HepG2 (cell line): ENCODE results near the gene PDGFA. TPM values are rescaled to one million over a fixed set of nuclear protein-coding genes. Genes with fewer than 3 reads are reported as not detected.

Experiments used
- ATAC-seq: fragments of 200-7000 bp; cut with Tn5 transposase; 3 replicates; pipeline ENCODE4 v1.9.1; 2020; ENCODE audit warnings: mild to moderate bottlenecking, moderate library complexity
- BruUV-seq: library from RNA; stranded (reverse); fragments of 400-500 nt; replicated peaks from 2 replicates; lab custom pipeline; 2021; lab: Mats Ljungman, UMichigan
- CTCF ChIA-PET: fragments of 300-600 bp; formaldehyde crosslinking; extraction: SDS; loops from one replicate; lab custom pipeline; 2021; ENCODE audit warnings: low total read pairs, inconsistent platforms, low intra/inter-chr PET ratio; lab: Yijun Ruan, JAX
- POLR2A ChIA-PET: fragments of 350-600 bp; sonication (Branson Sonifier 250); formaldehyde crosslinking; loops from one replicate; lab custom pipeline; 2020; ENCODE audit warnings: antibody characterized with exemption, inconsistent platforms; lab: Yijun Ruan, JAX
- DNase-seq: peaks from one replicate; pipeline ENCODE4 v3.0.0-alpha.2; 2015; ENCODE audit warnings: low spot score
- FAIRE-seq: peaks from 3 replicates; lab custom pipeline; 2011; peaks lifted over from hg19 to GRCh38; lab: Jason Lieb, UNC
- H2AFZ ChIP-seq: one replicate; pipeline ENCODE4 v1.6.1; 2011; ENCODE audit warnings: low read length, inconsistent platforms
- H3K27ac ChIP-seq: fragments of 300-600 bp; 3 replicates; pipeline ENCODE4 v1.8.0; 2011; ENCODE audit warnings: mixed run types, mild to moderate bottlenecking, mixed read lengths, low read length, inconsistent platforms; ENCODE audit not compliant: insufficient read depth; ENCODE audit errors: extremely low read length
- H3K27me3 ChIP-seq, 2 experiments: fragments of 200-600 bp in 1 of 2; 2 replicates in 1 of 2; 3 replicates in 1 of 2; pipeline versions ENCODE4 v1.6.0 to v1.8.0; 2011; ENCODE audit warnings: low read length in 2 of 2, mild to moderate bottlenecking in 2 of 2, moderate library complexity in 2 of 2, inconsistent platforms in 1 of 2; ENCODE audit not compliant: insufficient read depth in 2 of 2, control insufficient read depth in 1 of 2
- H3K36me3 ChIP-seq, 2 experiments: fragments of 200-600 bp in 1 of 2; replicated peaks in 1 of 2; 2 replicates in 1 of 2; 3 replicates in 1 of 2; pipeline versions ENCODE4 v1.5.1 to v1.8.0; 2011; ENCODE audit warnings: low read length in 2 of 2, inconsistent platforms in 1 of 2; ENCODE audit not compliant: insufficient read depth in 2 of 2, control insufficient read depth in 1 of 2
- H3K4me1 ChIP-seq: 2 replicates; pipeline ENCODE4 v1.5.1; 2012; ENCODE audit warnings: low read length, inconsistent platforms; ENCODE audit not compliant: insufficient read depth
- H3K4me2 ChIP-seq: 2 replicates; pipeline ENCODE4 v1.6.0; 2011; ENCODE audit warnings: low read depth, low read length, inconsistent platforms
- H3K4me3 ChIP-seq, 3 experiments: fragments of 200-600 bp in 1 of 3; sonication (generic), shearing (Covaris generic) in 1 of 3; replicated peaks in 1 of 3; 2 replicates each; pipeline ENCODE4 v1.5.1; 2011 to 2016; ENCODE audit warnings: low read length in 3 of 3, inconsistent platforms in 2 of 3, low read depth in 2 of 3, mild to moderate bottlenecking in 2 of 3, control low read depth in 1 of 3, mixed read lengths in 1 of 3; ENCODE audit not compliant: insufficient read depth in 1 of 3
- H3K79me2 ChIP-seq: one replicate; pipeline ENCODE4 v1.6.1; 2011; ENCODE audit warnings: low read length, inconsistent platforms; ENCODE audit not compliant: insufficient read depth
- H3K9ac ChIP-seq: 2 replicates; pipeline ENCODE4 v1.6.0; 2011; ENCODE audit warnings: mild to moderate bottlenecking, low read depth, low read length, inconsistent platforms; ENCODE audit not compliant: insufficient read depth
- H3K9me3 ChIP-seq: 2 replicates; pipeline ENCODE4 v1.5.1; 2012; ENCODE audit warnings: mild to moderate bottlenecking, low read length
- H4K20me1 ChIP-seq: 2 replicates; pipeline ENCODE4 v1.6.0; 2011; ENCODE audit warnings: inconsistent platforms, mild to moderate bottlenecking, low read length, moderate library complexity; ENCODE audit not compliant: insufficient read depth
- FOSL2 ChIP-seq: sonication (generic); formaldehyde crosslinking; IDR thresholded peaks from 2 replicates; pipeline ENCODE4 v1.4.0; 2020; ENCODE audit warnings: missing genetic modification reagents
- MAFK ChIP-seq, 2 experiments: IDR thresholded peaks in 1 of 2; conservative IDR thresholded peaks in 1 of 2; 2 replicates each; pipeline ENCODE4 v1.6.1; 2011; ENCODE audit warnings: improper control_type of control experiment in 2 of 2, low read length in 2 of 2
- MBD4 ChIP-seq: IDR thresholded peaks from 2 replicates; pipeline ENCODE4 v1.6.1; 2012; ENCODE audit warnings: low read length, inconsistent platforms, borderline replicate concordance
- MEIS1 ChIP-seq: sonication (generic); formaldehyde crosslinking; IDR thresholded peaks from 2 replicates; pipeline ENCODE4 v1.9.0; 2021; ENCODE audit warnings: mild to moderate bottlenecking, missing genetic modification reagents, moderate library complexity, borderline replicate concordance
- MIXL1 ChIP-seq: IDR thresholded peaks from 2 replicates; pipeline ENCODE4 v1.6.1; 2016
- NFYB ChIP-seq: sonication (generic); formaldehyde crosslinking; IDR thresholded peaks from 2 replicates; pipeline ENCODE4 v1.4.0; 2020; ENCODE audit warnings: missing genetic modification reagents
- PRPF4 ChIP-seq: fragments of 200-400 bp; formaldehyde crosslinking; IDR thresholded peaks from 2 replicates; pipeline ENCODE4 v1.6.1; 2016; ENCODE audit warnings: low read length, low read depth; ENCODE audit not compliant: poor library complexity, severe bottlenecking
- SNAPC2 ChIP-seq: sonication (generic); formaldehyde crosslinking; IDR thresholded peaks from 2 replicates; pipeline ENCODE4 v1.8.1; 2022; ENCODE audit warnings: mild to moderate bottlenecking, missing genetic modification reagents
- TBX2 ChIP-seq: sonication (generic); formaldehyde crosslinking; IDR thresholded peaks from 2 replicates; pipeline ENCODE4 v1.5.0; 2020; ENCODE audit warnings: missing genetic modification reagents, mild to moderate bottlenecking, borderline replicate concordance
- ZBTB38 ChIP-seq: sonication (generic); formaldehyde crosslinking; IDR thresholded peaks from 2 replicates; pipeline ENCODE4 v1.5.1; 2020; ENCODE audit warnings: mild to moderate bottlenecking, missing genetic modification reagents
- ZFP36L2 ChIP-seq: sonication (generic); formaldehyde crosslinking; IDR thresholded peaks from 2 replicates; pipeline ENCODE4 v1.4.0; 2020; ENCODE audit warnings: missing genetic modification reagents
- ZFY ChIP-seq: sonication (generic); formaldehyde crosslinking; IDR thresholded peaks from 2 replicates; pipeline ENCODE4 v1.4.0; 2020; ENCODE audit warnings: missing genetic modification reagents
- ZNF326 ChIP-seq: sonication (generic); formaldehyde crosslinking; IDR thresholded peaks from 2 replicates; pipeline ENCODE4 v1.4.0; 2020; ENCODE audit warnings: missing genetic modification reagents, borderline replicate concordance
- ZNF550 ChIP-seq: sonication (generic); formaldehyde crosslinking; IDR thresholded peaks from 2 replicates; pipeline ENCODE4 v1.4.0; 2020; ENCODE audit warnings: mild to moderate bottlenecking, missing genetic modification reagents, borderline replicate concordance
- ZNF570 ChIP-seq: sonication (generic); formaldehyde crosslinking; IDR thresholded peaks from 2 replicates; pipeline ENCODE4 v1.4.0; 2020; ENCODE audit warnings: mild to moderate bottlenecking, missing genetic modification reagents, borderline replicate concordance
- ZNF772 ChIP-seq: sonication (generic); formaldehyde crosslinking; IDR thresholded peaks from 2 replicates; pipeline ENCODE4 v1.5.0; 2020; ENCODE audit warnings: mild to moderate bottlenecking, missing genetic modification reagents
- ZNF776 ChIP-seq: sonication (generic); formaldehyde crosslinking; IDR thresholded peaks from 2 replicates; pipeline ENCODE4 v1.4.0; 2020; ENCODE audit warnings: mild to moderate bottlenecking, missing genetic modification reagents
- WGBS: methylation state at CpG from one replicate; pipeline ENCODE4 v1.1.6; 2017; ENCODE audit warnings: low lambda C conversion rate; 5-methylcytosine and 5-hydroxymethylcytosine counted together
- in situ Hi-C: cut with HindIII; loops from 2 replicates; pipeline ENCODE4 v1.10.0; 2017; ENCODE audit warnings: low pct_unique_long_range_greater_than_20kb; ENCODE audit not compliant: extremely low pct_ligation_motif_present
- intact Hi-C: fragments of 100-400 bp; cut with micrococcal nuclease; formaldehyde crosslinking; loops from one replicate; pipeline ENCODE4 v1.10.0; 2022; ENCODE audit not compliant: unreplicated experiment
- polyA plus RNA-seq, 8 experiments: library from polyadenylated mRNA; depleted of rRNA in 3 of 8; stranded (reverse) in 7 of 8; unstranded in 1 of 8; fragments of >200 nt; fragmentation: Illumina TruSeq in 4 of 8; extraction: Trizol in 4 of 8; gene quantifications; 2 replicates each; pipeline versions ENCODE4 v1.2.1 to v1.2.3, GENCODE V29; 2011 to 2016; ENCODE audit warnings: low read depth in 4 of 8, missing spikeins in 1 of 8, mixed read lengths in 1 of 8; ENCODE audit not compliant: insufficient read depth in 1 of 8
- total RNA-seq, 5 experiments: library from RNA; depleted of rRNA; stranded (reverse); fragments of >200 nt; fragmentation: Illumina TruSeq; extraction: Trizol; gene quantifications; 2 replicates each; pipeline ENCODE4 v1.2.3, GENCODE V29; 2016; ENCODE audit warnings: low read depth in 1 of 5
- TF ChIP-seq, protein P1 (sequence below): IDR thresholded peaks from 2 replicates; pipeline ENCODE4 v1.6.1; 2016; ENCODE audit warnings: low read depth, missing genetic modification reagents, missing compliant biosample characterization
- TF ChIP-seq, protein P2 (sequence below): IDR thresholded peaks from 2 replicates; pipeline ENCODE4 v1.6.1; 2018; ENCODE audit warnings: missing genetic modification reagents

PDGFA gene
- total and polyA plus RNA-seq, 2 of the 13 experiments (the other 11 are each of a cell fraction or from before 2014, with no cell fraction given) = 1.5 to 3.4 TPM

DNA sequence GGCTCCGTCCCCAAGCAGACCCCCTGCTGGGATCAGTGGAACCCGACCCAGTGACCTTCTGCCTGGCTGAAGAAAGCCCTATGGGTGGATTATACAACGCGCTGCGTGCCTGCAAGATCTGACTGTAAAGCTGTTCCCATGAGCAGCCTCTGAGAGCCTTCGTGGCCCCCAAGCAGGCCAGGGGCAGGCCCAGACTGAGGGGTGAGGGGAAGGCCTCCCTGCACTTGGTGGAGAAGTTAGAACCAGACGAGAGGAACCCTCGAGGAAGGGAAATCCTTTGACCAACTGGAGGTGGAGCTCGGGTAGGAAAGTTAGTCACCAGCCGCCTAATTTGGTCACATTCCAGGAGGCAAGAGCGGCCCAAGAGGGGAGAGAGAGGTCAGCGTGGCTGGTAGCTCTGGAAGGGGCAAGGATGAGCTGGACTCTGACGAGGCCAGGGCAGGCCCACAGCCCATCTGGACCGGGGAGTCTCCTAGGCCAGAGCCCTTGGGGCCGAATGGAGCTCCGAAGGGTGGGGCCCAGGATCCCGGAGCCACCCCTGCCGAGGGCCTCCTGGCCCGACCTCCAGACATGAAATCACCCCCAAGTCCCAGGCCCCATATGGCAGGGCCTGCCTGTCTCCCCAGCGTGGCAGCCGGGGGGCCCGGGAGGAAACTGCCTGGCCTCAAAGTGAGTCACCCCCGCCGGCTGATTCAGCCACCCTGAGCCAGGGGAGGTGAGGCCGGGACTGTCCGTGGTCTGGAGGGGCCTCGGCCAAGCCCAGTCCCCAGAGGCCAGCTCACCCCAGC, 23.3 kb upstream of the PDGFA start:
- H3K4me3 ChIP-seq = peak overlapping the region in 1 of 3 experiments; percentile 9; a peak in 1 of 6 replicates
- no peak overlapping the region for H2AFZ ChIP-seq
- CTCF ChIA-PET = no interaction called here
- intact Hi-C loops (no loop called here), in situ Hi-C loops (no loop called here)
- DNase-seq (peak; percentile 37), FAIRE-seq (no peak), ATAC-seq (peak; percentile 7; the same call in 2 of the 3 replicates)
- H3K36me3 ChIP-seq = no peaks in the 10 kb centered on the region
- H3K27ac ChIP-seq = no peak overlapping the region
- no peaks in the 10 kb centered on the region for H4K20me1 ChIP-seq
- H3K79me2 ChIP-seq = no peaks in the 10 kb centered on the region
- no TSS peak for BruUV-seq
- POLR2A ChIA-PET = interaction anchor here (1.3 to 1.9 kb wide), 2 partner anchors 10 to 170 kb away, joined by 9 to 12 read pairs; no protein-coding TSS in a partner anchor
- H3K27me3 ChIP-seq = no peaks in the 10 kb centered on the region; a peak in 1 of 5 replicates
- H3K9ac ChIP-seq = peak overlapping the region; percentile 47
- peak overlapping the region; percentile 55 for H3K4me2 ChIP-seq
- H3K4me1 ChIP-seq = peaks cover 52% of the 10 kb centered on the region
- 18% methylated on average over 9 of the region's 27 CpGs for WGBS
- H3K9me3 ChIP-seq = no peaks in the 10 kb centered on the region
- TF ChIP-seq ZNF772 (CRISPR knock-in tag) (no peak; the same call in 1 of the 2 replicates), ZFY (CRISPR knock-in tag) (peak; percentile 33), MAFK (conservative IDR thresholded peaks at IDR 0.05 in 1 of 2, IDR thresholded peaks at IDR 0.05 in 1 of 2; ENCODE audit: low read length in 2 of 2) (no peak), FOSL2 (CRISPR knock-in tag) (peak; percentile 73), ZBTB38 (no peak), ZNF550 (CRISPR knock-in tag) (no peak), MIXL1 (CRISPR knock-in tag) (no peak), MEIS1 (CRISPR knock-in tag) (no peak), TBX2 (no peak), PRPF4 (no peak), SNAPC2 (CRISPR knock-in tag) (no peak), NFYB (CRISPR knock-in tag) (no peak), ZFP36L2 (CRISPR knock-in tag) (no peak), MBD4 (no peak), ZNF570 (CRISPR knock-in tag) (no peak), ZNF776 (no peak), ZNF326 (CRISPR knock-in tag) (no peak)
- TF ChIP-seq, protein P1, sequence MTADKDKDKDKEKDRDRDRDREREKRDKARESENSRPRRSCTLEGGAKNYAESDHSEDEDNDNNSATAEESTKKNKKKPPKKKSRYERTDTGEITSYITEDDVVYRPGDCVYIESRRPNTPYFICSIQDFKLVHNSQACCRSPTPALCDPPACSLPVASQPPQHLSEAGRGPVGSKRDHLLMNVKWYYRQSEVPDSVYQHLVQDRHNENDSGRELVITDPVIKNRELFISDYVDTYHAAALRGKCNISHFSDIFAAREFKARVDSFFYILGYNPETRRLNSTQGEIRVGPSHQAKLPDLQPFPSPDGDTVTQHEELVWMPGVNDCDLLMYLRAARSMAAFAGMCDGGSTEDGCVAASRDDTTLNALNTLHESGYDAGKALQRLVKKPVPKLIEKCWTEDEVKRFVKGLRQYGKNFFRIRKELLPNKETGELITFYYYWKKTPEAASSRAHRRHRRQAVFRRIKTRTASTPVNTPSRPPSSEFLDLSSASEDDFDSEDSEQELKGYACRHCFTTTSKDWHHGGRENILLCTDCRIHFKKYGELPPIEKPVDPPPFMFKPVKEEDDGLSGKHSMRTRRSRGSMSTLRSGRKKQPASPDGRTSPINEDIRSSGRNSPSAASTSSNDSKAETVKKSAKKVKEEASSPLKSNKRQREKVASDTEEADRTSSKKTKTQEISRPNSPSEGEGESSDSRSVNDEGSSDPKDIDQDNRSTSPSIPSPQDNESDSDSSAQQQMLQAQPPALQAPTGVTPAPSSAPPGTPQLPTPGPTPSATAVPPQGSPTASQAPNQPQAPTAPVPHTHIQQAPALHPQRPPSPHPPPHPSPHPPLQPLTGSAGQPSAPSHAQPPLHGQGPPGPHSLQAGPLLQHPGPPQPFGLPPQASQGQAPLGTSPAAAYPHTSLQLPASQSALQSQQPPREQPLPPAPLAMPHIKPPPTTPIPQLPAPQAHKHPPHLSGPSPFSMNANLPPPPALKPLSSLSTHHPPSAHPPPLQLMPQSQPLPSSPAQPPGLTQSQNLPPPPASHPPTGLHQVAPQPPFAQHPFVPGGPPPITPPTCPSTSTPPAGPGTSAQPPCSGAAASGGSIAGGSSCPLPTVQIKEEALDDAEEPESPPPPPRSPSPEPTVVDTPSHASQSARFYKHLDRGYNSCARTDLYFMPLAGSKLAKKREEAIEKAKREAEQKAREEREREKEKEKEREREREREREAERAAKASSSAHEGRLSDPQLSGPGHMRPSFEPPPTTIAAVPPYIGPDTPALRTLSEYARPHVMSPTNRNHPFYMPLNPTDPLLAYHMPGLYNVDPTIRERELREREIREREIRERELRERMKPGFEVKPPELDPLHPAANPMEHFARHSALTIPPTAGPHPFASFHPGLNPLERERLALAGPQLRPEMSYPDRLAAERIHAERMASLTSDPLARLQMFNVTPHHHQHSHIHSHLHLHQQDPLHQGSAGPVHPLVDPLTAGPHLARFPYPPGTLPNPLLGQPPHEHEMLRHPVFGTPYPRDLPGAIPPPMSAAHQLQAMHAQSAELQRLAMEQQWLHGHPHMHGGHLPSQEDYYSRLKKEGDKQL (CRISPR knock-in tag) = no peak
- TF ChIP-seq, protein P2, sequence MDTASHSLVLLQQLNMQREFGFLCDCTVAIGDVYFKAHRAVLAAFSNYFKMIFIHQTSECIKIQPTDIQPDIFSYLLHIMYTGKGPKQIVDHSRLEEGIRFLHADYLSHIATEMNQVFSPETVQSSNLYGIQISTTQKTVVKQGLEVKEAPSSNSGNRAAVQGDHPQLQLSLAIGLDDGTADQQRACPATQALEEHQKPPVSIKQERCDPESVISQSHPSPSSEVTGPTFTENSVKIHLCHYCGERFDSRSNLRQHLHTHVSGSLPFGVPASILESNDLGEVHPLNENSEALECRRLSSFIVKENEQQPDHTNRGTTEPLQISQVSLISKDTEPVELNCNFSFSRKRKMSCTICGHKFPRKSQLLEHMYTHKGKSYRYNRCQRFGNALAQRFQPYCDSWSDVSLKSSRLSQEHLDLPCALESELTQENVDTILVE = no peak
